GM23338 (cell line): ENCODE measurements around the gene METTL4. TPM values are rescaled to one million over a fixed set of nuclear protein-coding genes. Genes with fewer than 3 reads are reported as not detected.

Experiments
- ATAC-seq: fragments of 200-7000 bp; cut with Tn5 transposase; 3 replicates; pipeline ENCODE4 v1.9.1; 2020
- DNase-seq: peaks from one replicate; pipeline ENCODE4 v3.0.0-alpha.2; 2015; ENCODE audit warnings: low spot score
- H2AFZ ChIP-seq: fragments of 200-600 bp; sonication (generic); 2 replicates; pipeline ENCODE4 v1.8.0; 2016; ENCODE audit warnings: antibody characterized with exemption, mild to moderate bottlenecking, moderate library complexity
- H3F3A ChIP-seq: fragments of 200-600 bp; sonication (generic); replicated peaks from 2 replicates; pipeline ENCODE4 v1.8.0; 2017; ENCODE audit warnings: antibody characterized with exemption, mixed run types, low read depth
- H3K27ac ChIP-seq: fragments of 200-600 bp; sonication (generic); 2 replicates; pipeline ENCODE4 v1.6.1; 2016; ENCODE audit warnings: low read depth
- H3K27me3 ChIP-seq: fragments of 200-600 bp; sonication (generic); 2 replicates; pipeline ENCODE4 v1.8.0; 2016; ENCODE audit warnings: mild to moderate bottlenecking, mixed run types, moderate library complexity; ENCODE audit not compliant: insufficient read depth
- H3K36me3 ChIP-seq: fragments of 200-600 bp; sonication (generic); 2 replicates; pipeline ENCODE4 v1.8.0; 2016; ENCODE audit warnings: mild to moderate bottlenecking; ENCODE audit not compliant: insufficient read depth
- H3K4me1 ChIP-seq: fragments of 200-600 bp; sonication (generic); 2 replicates; pipeline ENCODE4 v1.8.0; 2016; ENCODE audit warnings: mild to moderate bottlenecking, moderate library complexity; ENCODE audit not compliant: insufficient read depth
- H3K4me2 ChIP-seq: fragments of 200-600 bp; sonication (generic); 2 replicates; pipeline ENCODE4 v1.7.1; 2017; ENCODE audit warnings: mixed run types
- H3K4me3 ChIP-seq: fragments of 200-600 bp; sonication (generic); 2 replicates; pipeline ENCODE4 v1.6.1; 2016; ENCODE audit warnings: mixed run types
- H3K79me2 ChIP-seq: fragments of 200-600 bp; sonication (generic); replicated peaks from 2 replicates; pipeline ENCODE4 v1.8.0; 2017; ENCODE audit warnings: mild to moderate bottlenecking; ENCODE audit not compliant: insufficient read depth
- H3K9me2 ChIP-seq: fragments of 200-600 bp; sonication (generic); 2 replicates; pipeline ENCODE4 v1.8.0; 2017; ENCODE audit not compliant: insufficient read depth
- H4K20me1 ChIP-seq: fragments of 200-600 bp; sonication (generic); replicated peaks from 2 replicates; pipeline ENCODE4 v1.8.0; 2017; ENCODE audit warnings: mild to moderate bottlenecking; ENCODE audit not compliant: insufficient read depth
- H3K27ac Mint-ChIP-seq: 2 replicates; pipeline ENCODE4 v1.8.0; 2020; ENCODE audit warnings: inconsistent platforms, mild to moderate bottlenecking, moderate library complexity, mixed read lengths
- H3K27me3 Mint-ChIP-seq: 3 replicates; pipeline ENCODE4 v1.8.0; 2022; ENCODE audit warnings: low read depth, mild to moderate bottlenecking, moderate library complexity, mixed read lengths, inconsistent platforms; ENCODE audit not compliant: insufficient read depth, poor library complexity
- H3K36me3 Mint-ChIP-seq: 3 replicates; pipeline ENCODE4 v1.8.0; 2021; ENCODE audit warnings: low read depth, mild to moderate bottlenecking, inconsistent platforms, moderate library complexity, mixed read lengths
- H3K4me1 Mint-ChIP-seq: 3 replicates; pipeline ENCODE4 v1.8.0; 2020; ENCODE audit warnings: mild to moderate bottlenecking, inconsistent platforms, mixed read lengths
- H3K4me3 Mint-ChIP-seq: 3 replicates; pipeline ENCODE4 v1.8.0; 2021; ENCODE audit warnings: moderate library complexity, mild to moderate bottlenecking, inconsistent platforms, mixed read lengths
- H3K9me3 Mint-ChIP-seq: 3 replicates; pipeline ENCODE4 v1.8.0; 2020; ENCODE audit warnings: moderate library complexity, mild to moderate bottlenecking, inconsistent platforms, mixed read lengths
- CREB1 ChIP-seq: fragments of 250-450 bp; sonication (Bioruptor Pico); IDR thresholded peaks from 2 replicates; pipeline ENCODE4 v1.5.0; 2020; ENCODE audit warnings: low read depth, mild to moderate bottlenecking, moderate library complexity
- EZH2 ChIP-seq: fragments of 200-600 bp; sonication (generic); IDR thresholded peaks from one replicate; pipeline ENCODE4 v1.8.0; 2017; ENCODE audit warnings: antibody characterized with exemption, mild to moderate bottlenecking, low read depth; ENCODE audit not compliant: unreplicated experiment
- EZH2phosphoT487 ChIP-seq: fragments of 200-600 bp; sonication (generic); IDR thresholded peaks from one replicate; pipeline ENCODE4 v1.8.1; 2018; ENCODE audit warnings: antibody characterized with exemption; ENCODE audit not compliant: unreplicated experiment
- JUNB ChIP-seq: IDR thresholded peaks from one replicate; pipeline ENCODE4 v1.6.1; 2016; ENCODE audit warnings: antibody characterized with exemption; ENCODE audit not compliant: unreplicated experiment
- NANOG ChIP-seq: IDR thresholded peaks from 2 replicates; pipeline ENCODE4 v1.6.1; 2016; ENCODE audit warnings: antibody characterized with exemption, borderline replicate concordance
- POLR2AphosphoS5 ChIP-seq: IDR thresholded peaks from 2 replicates; pipeline ENCODE4 v1.6.1; 2016; ENCODE audit warnings: antibody characterized with exemption, low read depth
- STAT1 ChIP-seq: IDR thresholded peaks from one replicate; pipeline ENCODE4 v1.6.1; 2016; ENCODE audit warnings: antibody characterized with exemption; ENCODE audit not compliant: unreplicated experiment
- ZNF114 ChIP-seq: fragments of 250-450 bp; sonication (Bioruptor Pico); IDR thresholded peaks from 2 replicates; pipeline ENCODE4 v1.5.0; 2020; ENCODE audit warnings: mild to moderate bottlenecking, moderate library complexity
- ZNF331 ChIP-seq: fragments of 250-450 bp; sonication (Bioruptor Pico); IDR thresholded peaks from 2 replicates; pipeline ENCODE4 v1.5.0; 2020; ENCODE audit warnings: low read depth, mild to moderate bottlenecking, moderate library complexity
- polyA plus RNA-seq: library from polyadenylated mRNA; unstranded; fragments of >200 nt; fragmentation: Nextera tagmentation; extraction: Ambion mirVana; gene quantifications from 2 replicates; pipeline ENCODE4 v1.2.1, GENCODE V29; 2016
- total RNA-seq: library from RNA; depleted of rRNA; stranded (reverse); fragments of >200 nt; shearing (Covaris generic); gene quantifications from 2 replicates; pipeline ENCODE4 v1.2.3, GENCODE V29; 2014
- TF ChIP-seq, protein P1 (sequence below): IDR thresholded peaks from one replicate; pipeline ENCODE4 v1.6.1; 2018; ENCODE audit warnings: antibody characterized with exemption; ENCODE audit not compliant: unreplicated experiment
- TF ChIP-seq, protein P2 (sequence below): fragments of 250-450 bp; sonication (Bioruptor Pico); IDR thresholded peaks from 2 replicates; pipeline ENCODE4 v1.5.0; 2020; ENCODE audit warnings: mild to moderate bottlenecking, moderate library complexity
- TF ChIP-seq, protein P3 (sequence below), 2 experiments: fragments of 200-600 bp in 1 of 2; sonication (generic) in 1 of 2; conservative IDR thresholded peaks; 2 replicates each; pipeline versions ENCODE4 v1.5.1 to v1.6.1; 2016 to 2017; ENCODE audit warnings: antibody characterized with exemption in 2 of 2, low read depth in 2 of 2, mild to moderate bottlenecking in 2 of 2, moderate library complexity in 1 of 2
- TF ChIP-seq, protein P4 (sequence below): IDR thresholded peaks from 2 replicates; pipeline ENCODE4 v1.6.1; 2016; ENCODE audit warnings: antibody characterized with exemption

The METTL4 gene
- total and polyA plus RNA-seq, 2 experiments from 2014 or later = 11.9 to 14.9 TPM

DNA sequence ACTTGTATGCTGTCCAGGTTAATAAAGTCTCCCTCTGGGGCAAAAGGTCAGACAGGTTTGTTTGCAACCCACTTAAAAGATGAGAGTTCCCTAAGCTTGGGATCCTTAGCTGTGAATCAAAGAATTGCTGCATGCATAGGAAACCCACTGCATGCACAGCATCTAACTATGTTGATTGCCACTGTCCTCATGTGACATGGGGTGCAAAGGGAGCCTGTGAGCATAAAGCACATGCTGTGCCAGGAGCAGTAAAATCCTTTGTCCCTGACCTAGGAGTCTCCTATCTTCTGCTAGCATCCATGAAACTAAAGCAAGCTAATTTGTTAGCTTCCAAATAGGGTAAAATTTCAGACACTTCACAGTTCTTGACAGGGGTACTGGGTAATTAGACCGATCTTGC lies 13.8 kb downstream of the METTL4 start:
- H3K27me3 ChIP-seq = no peaks in the 10 kb centered on the region
- no peaks in the 10 kb centered on the region for H3K4me1 ChIP-seq
- H3K79me2 ChIP-seq = no peaks in the 10 kb centered on the region
- no peak for TF ChIP-seq ZNF114 (CRISPR knock-in tag)
- TF ChIP-seq EZH2 = no peak
- TF ChIP-seq, protein P1, sequence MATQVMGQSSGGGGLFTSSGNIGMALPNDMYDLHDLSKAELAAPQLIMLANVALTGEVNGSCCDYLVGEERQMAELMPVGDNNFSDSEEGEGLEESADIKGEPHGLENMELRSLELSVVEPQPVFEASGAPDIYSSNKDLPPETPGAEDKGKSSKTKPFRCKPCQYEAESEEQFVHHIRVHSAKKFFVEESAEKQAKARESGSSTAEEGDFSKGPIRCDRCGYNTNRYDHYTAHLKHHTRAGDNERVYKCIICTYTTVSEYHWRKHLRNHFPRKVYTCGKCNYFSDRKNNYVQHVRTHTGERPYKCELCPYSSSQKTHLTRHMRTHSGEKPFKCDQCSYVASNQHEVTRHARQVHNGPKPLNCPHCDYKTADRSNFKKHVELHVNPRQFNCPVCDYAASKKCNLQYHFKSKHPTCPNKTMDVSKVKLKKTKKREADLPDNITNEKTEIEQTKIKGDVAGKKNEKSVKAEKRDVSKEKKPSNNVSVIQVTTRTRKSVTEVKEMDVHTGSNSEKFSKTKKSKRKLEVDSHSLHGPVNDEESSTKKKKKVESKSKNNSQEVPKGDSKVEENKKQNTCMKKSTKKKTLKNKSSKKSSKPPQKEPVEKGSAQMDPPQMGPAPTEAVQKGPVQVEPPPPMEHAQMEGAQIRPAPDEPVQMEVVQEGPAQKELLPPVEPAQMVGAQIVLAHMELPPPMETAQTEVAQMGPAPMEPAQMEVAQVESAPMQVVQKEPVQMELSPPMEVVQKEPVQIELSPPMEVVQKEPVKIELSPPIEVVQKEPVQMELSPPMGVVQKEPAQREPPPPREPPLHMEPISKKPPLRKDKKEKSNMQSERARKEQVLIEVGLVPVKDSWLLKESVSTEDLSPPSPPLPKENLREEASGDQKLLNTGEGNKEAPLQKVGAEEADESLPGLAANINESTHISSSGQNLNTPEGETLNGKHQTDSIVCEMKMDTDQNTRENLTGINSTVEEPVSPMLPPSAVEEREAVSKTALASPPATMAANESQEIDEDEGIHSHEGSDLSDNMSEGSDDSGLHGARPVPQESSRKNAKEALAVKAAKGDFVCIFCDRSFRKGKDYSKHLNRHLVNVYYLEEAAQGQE = no peak
- no peak for TF ChIP-seq CREB1
- TF ChIP-seq, protein P2, sequence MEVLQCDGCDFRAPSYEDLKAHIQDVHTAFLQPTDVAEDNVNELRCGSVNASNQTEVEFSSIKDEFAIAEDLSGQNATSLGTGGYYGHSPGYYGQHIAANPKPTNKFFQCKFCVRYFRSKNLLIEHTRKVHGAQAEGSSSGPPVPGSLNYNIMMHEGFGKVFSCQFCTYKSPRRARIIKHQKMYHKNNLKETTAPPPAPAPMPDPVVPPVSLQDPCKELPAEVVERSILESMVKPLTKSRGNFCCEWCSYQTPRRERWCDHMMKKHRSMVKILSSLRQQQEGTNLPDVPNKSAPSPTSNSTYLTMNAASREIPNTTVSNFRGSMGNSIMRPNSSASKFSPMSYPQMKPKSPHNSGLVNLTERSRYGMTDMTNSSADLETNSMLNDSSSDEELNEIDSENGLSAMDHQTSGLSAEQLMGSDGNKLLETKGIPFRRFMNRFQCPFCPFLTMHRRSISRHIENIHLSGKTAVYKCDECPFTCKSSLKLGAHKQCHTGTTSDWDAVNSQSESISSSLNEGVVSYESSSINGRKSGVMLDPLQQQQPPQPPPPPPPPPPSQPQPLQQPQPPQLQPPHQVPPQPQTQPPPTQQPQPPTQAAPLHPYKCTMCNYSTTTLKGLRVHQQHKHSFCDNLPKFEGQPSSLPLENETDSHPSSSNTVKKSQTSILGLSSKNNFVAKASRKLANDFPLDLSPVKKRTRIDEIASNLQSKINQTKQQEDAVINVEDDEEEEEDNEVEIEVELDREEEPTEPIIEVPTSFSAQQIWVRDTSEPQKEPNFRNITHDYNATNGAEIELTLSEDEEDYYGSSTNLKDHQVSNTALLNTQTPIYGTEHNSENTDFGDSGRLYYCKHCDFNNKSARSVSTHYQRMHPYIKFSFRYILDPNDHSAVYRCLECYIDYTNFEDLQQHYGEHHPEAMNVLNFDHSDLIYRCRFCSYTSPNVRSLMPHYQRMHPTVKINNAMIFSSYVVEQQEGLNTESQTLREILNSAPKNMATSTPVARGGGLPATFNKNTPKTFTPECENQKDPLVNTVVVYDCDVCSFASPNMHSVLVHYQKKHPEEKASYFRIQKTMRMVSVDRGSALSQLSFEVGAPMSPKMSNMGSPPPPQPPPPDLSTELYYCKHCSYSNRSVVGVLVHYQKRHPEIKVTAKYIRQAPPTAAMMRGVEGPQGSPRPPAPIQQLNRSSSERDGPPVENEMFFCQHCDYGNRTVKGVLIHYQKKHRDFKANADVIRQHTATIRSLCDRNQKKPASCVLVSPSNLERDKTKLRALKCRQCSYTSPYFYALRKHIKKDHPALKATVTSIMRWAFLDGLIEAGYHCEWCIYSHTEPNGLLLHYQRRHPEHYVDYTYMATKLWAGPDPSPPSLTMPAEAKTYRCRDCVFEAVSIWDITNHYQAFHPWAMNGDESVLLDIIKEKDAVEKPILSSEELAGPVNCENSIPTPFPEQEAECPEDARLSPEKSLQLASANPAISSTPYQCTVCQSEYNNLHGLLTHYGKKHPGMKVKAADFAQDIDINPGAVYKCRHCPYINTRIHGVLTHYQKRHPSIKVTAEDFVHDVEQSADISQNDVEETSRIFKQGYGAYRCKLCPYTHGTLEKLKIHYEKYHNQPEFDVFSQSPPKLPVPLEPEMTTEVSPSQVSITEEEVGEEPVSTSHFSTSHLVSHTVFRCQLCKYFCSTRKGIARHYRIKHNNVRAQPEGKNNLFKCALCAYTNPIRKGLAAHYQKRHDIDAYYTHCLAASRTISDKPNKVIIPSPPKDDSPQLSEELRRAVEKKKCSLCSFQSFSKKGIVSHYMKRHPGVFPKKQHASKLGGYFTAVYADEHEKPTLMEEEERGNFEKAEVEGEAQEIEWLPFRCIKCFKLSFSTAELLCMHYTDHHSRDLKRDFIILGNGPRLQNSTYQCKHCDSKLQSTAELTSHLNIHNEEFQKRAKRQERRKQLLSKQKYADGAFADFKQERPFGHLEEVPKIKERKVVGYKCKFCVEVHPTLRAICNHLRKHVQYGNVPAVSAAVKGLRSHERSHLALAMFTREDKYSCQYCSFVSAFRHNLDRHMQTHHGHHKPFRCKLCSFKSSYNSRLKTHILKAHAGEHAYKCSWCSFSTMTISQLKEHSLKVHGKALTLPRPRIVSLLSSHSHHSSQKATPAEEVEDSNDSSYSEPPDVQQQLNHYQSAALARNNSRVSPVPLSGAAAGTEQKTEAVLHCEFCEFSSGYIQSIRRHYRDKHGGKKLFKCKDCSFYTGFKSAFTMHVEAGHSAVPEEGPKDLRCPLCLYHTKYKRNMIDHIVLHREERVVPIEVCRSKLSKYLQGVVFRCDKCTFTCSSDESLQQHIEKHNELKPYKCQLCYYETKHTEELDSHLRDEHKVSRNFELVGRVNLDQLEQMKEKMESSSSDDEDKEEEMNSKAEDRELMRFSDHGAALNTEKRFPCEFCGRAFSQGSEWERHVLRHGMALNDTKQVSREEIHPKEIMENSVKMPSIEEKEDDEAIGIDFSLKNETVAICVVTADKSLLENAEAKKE (CRISPR knock-in tag) = no peak
- TF ChIP-seq, protein P3, sequence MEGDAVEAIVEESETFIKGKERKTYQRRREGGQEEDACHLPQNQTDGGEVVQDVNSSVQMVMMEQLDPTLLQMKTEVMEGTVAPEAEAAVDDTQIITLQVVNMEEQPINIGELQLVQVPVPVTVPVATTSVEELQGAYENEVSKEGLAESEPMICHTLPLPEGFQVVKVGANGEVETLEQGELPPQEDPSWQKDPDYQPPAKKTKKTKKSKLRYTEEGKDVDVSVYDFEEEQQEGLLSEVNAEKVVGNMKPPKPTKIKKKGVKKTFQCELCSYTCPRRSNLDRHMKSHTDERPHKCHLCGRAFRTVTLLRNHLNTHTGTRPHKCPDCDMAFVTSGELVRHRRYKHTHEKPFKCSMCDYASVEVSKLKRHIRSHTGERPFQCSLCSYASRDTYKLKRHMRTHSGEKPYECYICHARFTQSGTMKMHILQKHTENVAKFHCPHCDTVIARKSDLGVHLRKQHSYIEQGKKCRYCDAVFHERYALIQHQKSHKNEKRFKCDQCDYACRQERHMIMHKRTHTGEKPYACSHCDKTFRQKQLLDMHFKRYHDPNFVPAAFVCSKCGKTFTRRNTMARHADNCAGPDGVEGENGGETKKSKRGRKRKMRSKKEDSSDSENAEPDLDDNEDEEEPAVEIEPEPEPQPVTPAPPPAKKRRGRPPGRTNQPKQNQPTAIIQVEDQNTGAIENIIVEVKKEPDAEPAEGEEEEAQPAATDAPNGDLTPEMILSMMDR (conservative IDR thresholded peaks at IDR 0.05; ENCODE audit: low read depth in 2 of 2) = no peak
- no peak for TF ChIP-seq JUNB
- no peak for TF ChIP-seq ZNF331
- TF ChIP-seq EZH2phosphoT487 = no peak
- no peak for TF ChIP-seq NANOG
- TF ChIP-seq, protein P4, sequence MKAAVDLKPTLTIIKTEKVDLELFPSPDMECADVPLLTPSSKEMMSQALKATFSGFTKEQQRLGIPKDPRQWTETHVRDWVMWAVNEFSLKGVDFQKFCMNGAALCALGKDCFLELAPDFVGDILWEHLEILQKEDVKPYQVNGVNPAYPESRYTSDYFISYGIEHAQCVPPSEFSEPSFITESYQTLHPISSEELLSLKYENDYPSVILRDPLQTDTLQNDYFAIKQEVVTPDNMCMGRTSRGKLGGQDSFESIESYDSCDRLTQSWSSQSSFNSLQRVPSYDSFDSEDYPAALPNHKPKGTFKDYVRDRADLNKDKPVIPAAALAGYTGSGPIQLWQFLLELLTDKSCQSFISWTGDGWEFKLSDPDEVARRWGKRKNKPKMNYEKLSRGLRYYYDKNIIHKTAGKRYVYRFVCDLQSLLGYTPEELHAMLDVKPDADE = no peak
- no peak for TF ChIP-seq POLR2AphosphoS5
- no peak for TF ChIP-seq STAT1
- ATAC-seq (no peak), DNase-seq (no peak)
- H3K36me3 ChIP-seq = peaks cover 4% of the 10 kb centered on the region; the same call in 1 of the 2 replicates
- H4K20me1 ChIP-seq = no peaks in the 10 kb centered on the region
- Mint-ChIP-seq H3K4me1 (peaks cover 10% of the 10 kb centered on the region), H3K4me3 (no peak overlapping the region), H3K27me3 (no peaks in the 10 kb centered on the region), H3K27ac (no peak overlapping the region), H3K36me3 (peaks cover 7% of the 10 kb centered on the region; the same call in 2 of the 3 replicates), H3K9me3 (no peaks in the 10 kb centered on the region)
- H3K9me2 ChIP-seq = no peaks in the 10 kb centered on the region
- no peak overlapping the region for H2AFZ ChIP-seq
- H3K4me3 ChIP-seq = no peak overlapping the region
- H3K4me2 ChIP-seq = no peak overlapping the region
- H3K27ac ChIP-seq = no peak overlapping the region; the same call in 1 of the 2 replicates
- H3F3A ChIP-seq = no peaks in the 10 kb centered on the region
